GM23248 (cell line): ENCODE data around the gene ASAP2. TPM values are rescaled to one million over a fixed set of nuclear protein-coding genes. Genes with fewer than 3 reads are reported as not detected.

ENCODE experiments used
- DNase-seq: peaks from one replicate; pipeline ENCODE4 v3.0.0-alpha.2; 2015
- H2AFZ ChIP-seq: fragments of 200-600 bp; sonication (generic); 2 replicates; pipeline ENCODE4 v1.6.1; 2016; ENCODE audit warnings: antibody characterized with exemption
- H3F3A ChIP-seq: fragments of 200-600 bp; sonication (generic); 2 replicates; pipeline ENCODE4 v1.6.1; 2016; ENCODE audit warnings: mild to moderate bottlenecking, antibody characterized with exemption, mixed run types; ENCODE audit not compliant: insufficient read depth
- H3K27ac ChIP-seq: fragments of 200-600 bp; sonication (generic); 2 replicates; pipeline ENCODE4 v1.5.1; 2016; ENCODE audit warnings: mild to moderate bottlenecking
- H3K27me3 ChIP-seq: fragments of 200-600 bp; sonication (generic); replicated peaks from 2 replicates; pipeline ENCODE4 v1.6.1; 2016; ENCODE audit warnings: mild to moderate bottlenecking; ENCODE audit not compliant: insufficient read depth
- H3K36me3 ChIP-seq: fragments of 200-600 bp; sonication (generic); 2 replicates; pipeline ENCODE4 v1.6.1; 2016; ENCODE audit warnings: low read depth, mild to moderate bottlenecking
- H3K4me1 ChIP-seq: fragments of 200-600 bp; sonication (generic); 2 replicates; pipeline ENCODE4 v1.6.1; 2016; ENCODE audit warnings: mild to moderate bottlenecking; ENCODE audit not compliant: insufficient read depth
- H3K4me2 ChIP-seq: fragments of 200-600 bp; sonication (generic); one replicate; pipeline ENCODE4 v1.6.1; 2016; ENCODE audit warnings: mild to moderate bottlenecking; ENCODE audit not compliant: unreplicated experiment
- H3K4me3 ChIP-seq: fragments of 200-600 bp; sonication (generic); 2 replicates; pipeline ENCODE4 v1.5.1; 2016; ENCODE audit warnings: mild to moderate bottlenecking
- H3K79me2 ChIP-seq: fragments of 200-600 bp; sonication (generic); 2 replicates; pipeline ENCODE4 v1.6.1; 2016; ENCODE audit warnings: mild to moderate bottlenecking; ENCODE audit not compliant: insufficient read depth
- H3K9ac ChIP-seq: fragments of 200-600 bp; sonication (generic); 2 replicates; pipeline ENCODE4 v1.6.1; 2016; ENCODE audit warnings: mild to moderate bottlenecking
- H3K9me2 ChIP-seq: fragments of 200-600 bp; sonication (generic); 2 replicates; pipeline ENCODE4 v1.6.1; 2016; ENCODE audit warnings: mixed run types, mild to moderate bottlenecking, moderate library complexity; ENCODE audit not compliant: insufficient read depth
- H3K9me3 ChIP-seq: fragments of 200-600 bp; sonication (generic); one replicate; pipeline ENCODE4 v1.6.1; 2017; ENCODE audit warnings: low read depth
- H4K20me1 ChIP-seq: fragments of 200-600 bp; sonication (generic); 2 replicates; pipeline ENCODE4 v1.6.0; 2016; ENCODE audit not compliant: insufficient read depth
- EZH2 ChIP-seq: fragments of 200-600 bp; sonication (generic); IDR thresholded peaks from 2 replicates; pipeline ENCODE4 v1.6.1; 2018; ENCODE audit warnings: antibody characterized with exemption, mild to moderate bottlenecking; ENCODE audit not compliant: insufficient read depth, poor library complexity, severe bottlenecking
- EZH2phosphoT487 ChIP-seq: fragments of 200-600 bp; sonication (generic); IDR thresholded peaks from 2 replicates; pipeline ENCODE4 v1.6.1; 2018; ENCODE audit warnings: antibody characterized with exemption, moderate library complexity, mild to moderate bottlenecking, low read depth; ENCODE audit not compliant: insufficient read depth
- WGBS, 2 experiments: methylation state at CpG; one replicate each; pipeline ENCODE4 v1.1.6; 2015 to 2017; ENCODE audit warnings: low lambda C conversion rate in 2 of 2, low coverage in 1 of 2; ENCODE audit errors: missing lambda C conversion rate in 2 of 2; 5-methylcytosine and 5-hydroxymethylcytosine counted together
- in situ Hi-C: fragments of 300-500 bp; cut with MboI; formaldehyde crosslinking; loops from 2 replicates; pipeline ENCODE4 v1.15.0; 2020
- polyA plus RNA-seq: library from polyadenylated mRNA; unstranded; fragments of >200 nt; fragmentation: Nextera tagmentation; extraction: Ambion mirVana; gene quantifications from 2 replicates; pipeline ENCODE4 v1.2.1, GENCODE V29; 2016
- total RNA-seq: library from RNA; depleted of rRNA; stranded (reverse); fragments of >200 nt; shearing (Covaris generic); gene quantifications from 2 replicates; pipeline ENCODE4 v1.2.3, GENCODE V29; 2014

Gene ASAP2
- total and polyA plus RNA-seq, 2 experiments from 2014 or later, result 8.8 to 49.6 TPM

GRCh38 chr2:9378433-9379390, 172.1 kb downstream of the ASAP2 start:
- H3K4me1 ChIP-seq, result peaks cover 33% of the 10 kb centered on the region
- H3F3A ChIP-seq, result peaks cover 55% of the 10 kb centered on the region
- no peak for TF ChIP-seq EZH2
- peak overlapping the region; percentile 33; the same call in 1 of the 2 replicates for H3K9ac ChIP-seq
- no peaks in the 10 kb centered on the region for H4K20me1 ChIP-seq
- H2AFZ ChIP-seq, result no peak overlapping the region
- H3K27ac ChIP-seq, result peak overlapping the region; percentile 45
- in situ Hi-C loops, result no loop called here
- WGBS, 2 experiments, result 45 to 49% methylated on average over 27 to 30 of the region's 30 CpGs
- no peak overlapping the region for H3K4me3 ChIP-seq
- no peaks in the 10 kb centered on the region for H3K27me3 ChIP-seq
- peak; percentile 95 for DNase-seq
- H3K79me2 ChIP-seq, result peaks cover 48% of the 10 kb centered on the region
- peaks cover 31% of the 10 kb centered on the region for H3K36me3 ChIP-seq
- H3K9me2 ChIP-seq, result no peaks in the 10 kb centered on the region
- no peaks in the 10 kb centered on the region for H3K9me3 ChIP-seq
- H3K4me2 ChIP-seq, result peak overlapping the region; percentile 46

DNA sequence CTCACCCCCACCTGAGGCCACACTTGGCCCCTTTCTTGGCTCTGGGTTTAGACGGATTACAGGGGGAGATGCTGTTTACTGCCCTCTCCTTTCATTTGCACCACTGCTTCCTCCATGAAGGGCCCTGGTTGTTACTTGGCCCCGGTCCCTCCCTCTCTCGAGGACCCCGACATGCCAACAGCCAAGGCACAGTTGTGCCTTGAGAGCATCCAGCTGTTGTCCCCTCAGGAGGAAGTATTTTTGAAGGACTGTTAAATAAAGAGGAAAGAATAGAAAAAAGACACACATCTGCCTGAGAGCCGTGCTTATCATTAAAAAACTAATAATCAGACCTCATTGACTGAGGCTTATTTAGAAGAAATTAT, 172.8 kb downstream of the ASAP2 start:
- no peak overlapping the region for H3K4me3 ChIP-seq
- no peak overlapping the region for H3K4me2 ChIP-seq
- in situ Hi-C loops, result no loop called here
- no peak overlapping the region for H3K9ac ChIP-seq
- no peak overlapping the region for H2AFZ ChIP-seq
- DNase-seq, result no peak
- H3K4me1 ChIP-seq, result peaks cover 33% of the 10 kb centered on the region
- no peaks in the 10 kb centered on the region for H4K20me1 ChIP-seq
- no peaks in the 10 kb centered on the region for H3K9me3 ChIP-seq
- no peak for TF ChIP-seq EZH2phosphoT487
- no peak for TF ChIP-seq EZH2
- H3K27ac ChIP-seq, result no peak overlapping the region
- no peaks in the 10 kb centered on the region for H3K27me3 ChIP-seq
- peaks cover 55% of the 10 kb centered on the region for H3F3A ChIP-seq
- WGBS, 2 experiments, result 75 to 89% methylated on average over 5 of the region's 5 CpGs
- peaks cover 43% of the 10 kb centered on the region for H3K79me2 ChIP-seq
- H3K36me3 ChIP-seq, result peaks cover 27% of the 10 kb centered on the region
- no peaks in the 10 kb centered on the region for H3K9me2 ChIP-seq

DNA sequence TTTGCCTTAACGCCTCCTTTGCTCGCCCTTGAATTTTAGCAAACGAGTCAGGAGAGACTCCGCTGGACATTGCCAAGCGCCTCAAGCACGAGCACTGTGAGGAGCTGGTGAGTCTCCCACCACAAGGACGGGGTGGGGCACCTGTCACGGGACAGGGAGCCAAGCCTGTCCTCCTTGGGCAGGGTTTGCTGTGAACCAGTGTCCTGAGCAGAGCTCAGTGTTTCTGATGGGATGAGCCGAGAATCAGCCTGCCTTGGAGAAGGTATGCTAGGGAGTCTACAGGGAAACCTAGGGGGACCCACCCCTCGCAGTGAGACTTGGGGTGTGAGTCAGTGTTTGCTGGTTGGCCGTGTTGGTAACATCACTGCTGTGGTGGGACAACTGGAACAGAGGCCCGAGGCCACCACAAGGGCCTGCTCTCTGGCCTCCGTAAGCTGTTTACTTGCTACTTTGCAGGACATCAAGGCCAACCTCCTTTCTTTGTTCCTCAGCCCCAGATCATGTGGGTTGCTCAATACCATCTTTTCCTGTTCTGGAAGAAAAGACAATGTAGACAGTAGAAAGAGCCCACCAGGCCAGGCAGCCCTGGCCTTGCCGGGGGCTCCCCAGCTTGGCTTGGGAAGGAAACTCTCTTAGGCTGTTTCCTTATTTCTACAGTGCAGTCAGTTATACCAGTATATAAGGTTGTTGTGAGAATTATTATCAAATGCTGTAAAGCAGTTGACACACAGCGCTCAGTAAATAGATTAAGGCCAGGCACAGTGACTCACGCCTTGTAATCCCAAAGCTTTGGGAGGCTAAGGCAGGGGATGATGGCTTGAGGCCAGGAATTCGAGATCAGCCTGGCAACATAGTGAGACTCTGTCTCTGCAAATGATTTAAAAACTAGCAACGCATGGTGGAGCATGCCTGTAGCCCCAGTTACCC, 174.4 kb downstream of the ASAP2 start:
- no peak for TF ChIP-seq EZH2
- no peak for TF ChIP-seq EZH2phosphoT487
- peaks cover 35% of the 10 kb centered on the region for H3K36me3 ChIP-seq
- H3K27me3 ChIP-seq, result no peaks in the 10 kb centered on the region
- peak overlapping the region; percentile 73 for H3K9ac ChIP-seq
- H3F3A ChIP-seq, result peaks cover 57% of the 10 kb centered on the region
- no peak overlapping the region for H3K4me3 ChIP-seq
- peaks cover 39% of the 10 kb centered on the region for H3K79me2 ChIP-seq
- DNase-seq, result peak; percentile 95
- WGBS, 2 experiments, result 11 to 15% methylated on average over 18 of the region's 18 CpGs
- H3K9me2 ChIP-seq, result no peaks in the 10 kb centered on the region
- no peaks in the 10 kb centered on the region for H3K9me3 ChIP-seq
- peak overlapping the region; percentile 57 for H3K4me2 ChIP-seq
- H3K4me1 ChIP-seq, result peaks cover 33% of the 10 kb centered on the region
- in situ Hi-C loops, result no loop called here
- no peaks in the 10 kb centered on the region for H4K20me1 ChIP-seq
- peak overlapping the region; percentile 20; the same call in 1 of the 2 replicates for H2AFZ ChIP-seq
- H3K27ac ChIP-seq, result peak overlapping the region; percentile 97

- TF ChIP-seq EZH2phosphoT487, result no peak
- no peak for TF ChIP-seq EZH2
- peak; percentile 40 for DNase-seq
- in situ Hi-C loops, result no loop called here
- Histone ChIP-seq H3K36me3 (peaks cover 50% of the 10 kb centered on the region), H3K79me2 (peaks cover 28% of the 10 kb centered on the region), H3K4me2 (no peak overlapping the region), H3K27me3 (no peaks in the 10 kb centered on the region), H3K9ac (no peak overlapping the region), H3K4me3 (no peak overlapping the region), H3K4me1 (peaks cover 33% of the 10 kb centered on the region), H3F3A (peaks cover 54% of the 10 kb centered on the region), H3K9me3 (no peaks in the 10 kb centered on the region), H3K9me2 (no peaks in the 10 kb centered on the region), H3K27ac (no peak overlapping the region), H4K20me1 (no peaks in the 10 kb centered on the region), H2AFZ (no peak overlapping the region)
- WGBS, 2 experiments, result 85% methylated on average over 6 of the region's 6 CpGs
Observed at GRCh38 chr2:9382604-9383235, 176.1 kb downstream of the ASAP2 start.
